Stimulated activated CD8-positive, alpha-beta memory T cell treated with anti-CD3 and anti-CD28 coated beads, Interleukin-15, amount 100 ng/mL, for 24 hours (primary cell): ENCODE measurements around the gene PEX6.
"Not testable (repeated sequence)": the region's sequence is repeated elsewhere in the genome, so short reads cannot be mapped to it uniquely, and the experiment has no call there.

Experiments
- DNase-seq: peaks from one replicate; pipeline ENCODE4 v3.0.0-alpha.2; 2020; ENCODE audit warnings: low read depth

Gene PEX6

DNA sequence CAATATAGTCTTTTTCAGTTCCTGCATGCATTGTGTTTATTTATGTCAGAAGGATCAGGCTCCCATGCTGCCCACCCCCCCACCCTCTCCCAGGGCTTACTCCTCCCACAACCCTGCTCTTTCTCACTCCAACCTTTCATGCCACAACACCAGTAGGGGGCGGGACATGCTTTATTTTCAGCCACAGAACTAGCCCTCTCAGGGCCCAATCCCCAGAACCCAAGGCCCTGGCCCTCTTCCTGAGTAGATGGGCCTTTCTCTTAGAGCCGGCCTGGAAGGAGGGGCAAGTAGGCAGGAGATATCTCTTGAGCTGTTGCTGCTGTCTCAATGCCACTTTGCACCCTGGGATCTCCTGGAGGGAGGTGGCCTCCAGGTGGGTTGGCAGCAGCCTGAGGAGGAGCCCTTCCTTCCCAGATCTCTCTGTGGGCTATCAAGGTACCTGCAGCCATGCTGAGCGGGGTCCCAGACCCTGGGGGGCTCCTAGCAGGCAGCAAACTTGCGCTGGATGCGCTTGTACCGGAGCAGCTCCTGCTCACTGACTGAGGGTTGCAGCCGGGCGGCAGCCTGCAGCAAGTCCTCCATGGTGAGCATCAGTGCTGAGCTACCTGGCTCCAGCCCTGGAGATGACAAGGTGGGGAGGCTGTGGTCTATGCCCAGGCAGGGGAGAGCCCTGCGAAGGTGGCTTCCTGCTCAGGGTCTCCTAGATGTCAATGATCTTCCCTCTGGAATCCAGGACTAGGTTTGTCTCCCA is 15.0 kb downstream of the PEX6 start:
- no peak for DNase-seq

GRCh38 chr6:42963179-42963854 is 15.7 kb downstream of the PEX6 start:
- DNase-seq, result no peak

DNA sequence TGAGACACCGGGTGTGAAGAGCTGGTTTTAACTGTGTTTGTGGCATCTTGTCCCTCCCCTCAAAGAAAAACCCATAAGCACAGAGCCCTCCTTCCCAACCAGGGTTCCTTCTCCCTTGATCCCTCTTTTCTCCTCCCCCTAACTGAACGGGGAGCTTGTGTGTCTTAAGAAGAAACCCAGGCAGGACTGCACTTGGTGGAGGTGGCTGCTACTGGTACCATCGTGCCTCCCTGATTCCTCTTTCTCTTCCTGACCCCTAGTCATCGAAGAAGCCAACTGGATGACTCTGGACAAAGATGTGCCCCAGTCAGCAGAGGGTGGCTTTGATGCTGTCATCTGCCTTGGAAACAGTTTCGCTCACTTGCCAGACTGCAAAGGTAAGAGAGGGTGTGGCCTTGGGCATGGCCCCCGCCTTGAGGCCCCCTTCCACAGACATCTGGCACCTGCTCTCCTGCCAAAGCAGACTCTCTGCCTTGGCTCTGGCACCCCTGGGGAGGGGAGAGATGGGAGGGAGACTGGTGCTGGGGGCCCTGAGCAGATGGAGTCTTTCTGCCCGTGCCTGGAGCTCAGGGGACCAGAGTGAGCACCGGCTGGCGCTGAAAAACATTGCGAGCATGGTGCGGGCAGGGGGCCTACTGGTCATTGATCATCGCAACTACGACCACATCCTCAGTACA is 16.3 kb downstream of the PEX6 start:
- no peak for DNase-seq

DNA sequence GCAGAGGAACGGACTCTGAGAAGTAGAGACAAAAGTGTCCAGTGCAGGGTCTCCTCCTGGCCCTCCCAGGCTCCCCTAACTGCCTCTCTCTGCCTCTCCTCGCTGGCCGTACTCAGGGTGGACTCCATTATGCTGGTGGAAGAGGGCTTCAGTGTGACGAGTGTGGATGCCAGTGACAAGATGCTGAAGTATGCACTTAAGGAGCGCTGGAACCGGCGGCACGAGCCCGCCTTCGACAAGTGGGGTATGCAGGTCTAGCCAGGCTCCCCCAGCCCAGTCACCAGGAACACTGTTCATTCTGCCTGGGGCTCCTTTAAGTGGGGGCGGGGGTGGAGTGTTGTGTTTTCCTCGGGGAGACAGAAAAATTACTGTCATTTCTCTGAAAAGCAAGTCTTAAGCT is 16.9 kb downstream of the PEX6 start:
- DNase-seq, result no peak

DNA sequence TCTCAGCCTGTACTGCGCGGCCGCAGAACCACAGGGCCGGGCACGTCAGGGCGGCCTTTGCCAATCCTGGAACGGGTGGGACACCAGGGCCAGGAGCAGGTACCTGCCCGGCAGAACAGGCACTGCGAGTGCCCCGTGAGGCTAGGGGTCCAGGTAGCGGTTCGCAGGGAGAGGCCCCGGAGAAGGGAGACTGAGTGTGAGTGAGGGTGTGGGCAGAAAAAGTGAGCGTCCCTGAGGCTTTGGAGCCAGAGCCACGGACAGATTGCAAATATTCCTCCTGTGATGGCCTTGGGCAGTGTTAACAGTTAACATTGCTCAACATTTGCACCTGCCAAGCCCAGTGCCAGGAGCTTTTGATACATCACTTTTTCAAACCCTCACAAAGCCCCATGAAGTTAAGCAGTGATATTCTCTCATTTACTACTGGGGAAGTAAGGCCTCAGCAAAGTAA is 17.9 kb downstream of the PEX6 start:
- no peak for DNase-seq

DNA sequence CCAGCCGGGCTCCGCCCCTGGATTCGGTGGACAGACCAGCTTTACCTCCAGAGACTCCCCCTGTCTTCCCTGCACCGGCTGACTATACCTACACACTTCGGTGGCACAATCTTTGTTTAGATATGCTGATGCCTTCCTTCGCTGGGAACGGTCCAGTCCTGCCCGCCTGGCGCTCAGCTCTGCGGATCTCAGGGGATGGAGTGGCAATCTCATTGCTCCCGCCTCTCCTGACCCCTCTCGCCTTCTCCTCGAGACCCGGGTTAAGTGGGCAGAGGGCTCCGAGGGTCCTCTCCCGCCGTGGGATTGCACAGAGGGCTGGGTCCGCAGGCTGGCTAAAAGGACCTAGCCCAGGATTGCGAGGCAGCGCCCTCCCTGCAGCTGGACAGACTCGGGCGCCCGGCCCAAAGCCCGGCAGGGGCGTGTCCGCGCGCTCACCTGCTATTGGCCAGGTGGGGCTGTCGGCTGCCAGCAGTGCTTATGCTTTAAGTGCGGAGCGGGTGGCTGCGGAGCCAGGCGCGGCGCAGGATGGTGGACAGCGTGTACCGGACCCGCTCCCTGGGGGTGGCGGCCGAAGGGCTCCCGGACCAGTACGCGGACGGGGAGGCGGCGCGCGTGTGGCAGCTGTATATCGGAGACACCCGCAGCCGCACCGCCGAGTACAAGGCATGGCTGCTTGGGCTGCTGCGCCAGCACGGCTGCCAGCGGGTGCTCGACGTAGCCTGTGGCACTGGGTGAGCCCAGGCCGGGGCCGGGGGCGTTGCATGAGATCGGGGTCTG is 18.6 kb downstream of the PEX6 start, which contains the start of gene GNMT:
GNMT (plus strand) TSS at position 512 of the 777 bp plus-strand sequence; CDS start at position 526, 14 bp downstream.
- DNase-seq, result no peak

DNA sequence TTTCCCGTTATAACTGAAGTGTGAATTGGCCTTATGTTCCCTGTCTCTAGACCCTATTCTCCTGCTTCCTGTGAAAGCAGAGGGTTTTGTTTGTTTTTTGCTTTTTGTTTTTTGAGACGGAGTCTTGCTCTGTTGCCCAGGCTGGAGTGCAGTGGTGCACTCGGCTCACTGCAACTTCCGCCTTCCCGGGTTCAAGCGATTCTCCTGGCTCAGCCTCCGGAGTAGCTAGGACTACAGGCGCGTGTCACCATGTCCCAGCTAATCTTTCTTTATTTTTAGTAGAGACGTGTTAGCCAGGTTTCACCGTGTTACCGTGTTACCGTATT is 19.1 kb downstream of the PEX6 start:
- DNase-seq, result no peak

DNA sequence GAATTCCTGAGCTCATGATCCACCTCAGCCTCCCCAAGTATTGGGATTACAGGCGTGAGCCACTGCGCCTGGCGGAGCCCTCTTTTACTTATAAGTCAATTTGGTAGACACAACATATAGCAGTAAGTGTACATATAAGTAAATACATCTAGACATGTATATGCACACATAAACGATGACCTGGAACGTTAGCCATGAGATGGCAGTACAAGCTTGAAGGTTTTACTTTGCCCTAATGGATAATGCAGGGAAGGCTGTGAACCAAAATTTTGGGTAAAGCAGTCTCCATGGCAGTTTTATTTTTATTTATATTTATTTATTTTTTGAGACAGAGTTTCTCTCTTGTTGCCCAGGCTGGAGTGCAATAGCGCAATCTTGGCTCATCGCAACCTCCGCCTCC is 20.9 kb downstream of the PEX6 start:
- DNase-seq, result no peak

DNA sequence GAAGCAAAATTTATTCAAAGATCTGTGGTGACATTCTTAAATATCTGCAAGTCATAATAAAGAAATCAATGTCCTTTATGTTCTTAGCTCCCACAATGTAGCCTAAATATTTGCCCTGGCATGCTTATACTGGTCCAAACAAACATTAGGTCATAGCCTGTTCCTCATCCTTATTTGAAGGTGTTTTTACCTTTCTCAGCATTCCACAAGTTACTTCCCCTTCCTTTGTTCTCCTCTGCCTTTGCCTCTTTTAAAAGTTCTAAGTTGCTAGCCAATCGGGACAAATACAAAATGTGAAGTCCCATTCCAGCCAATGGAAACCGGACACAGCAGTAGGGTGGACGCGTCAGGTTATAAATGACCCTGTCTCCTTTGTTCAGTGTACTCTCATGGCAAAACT is 24.6 kb downstream of the PEX6 start:
- DNase-seq, result not testable (repeated sequence)

- DNase-seq, result no peak
Observed at GRCh38 chr6:42952389-42952788, 26.6 kb downstream of the PEX6 start.

GRCh38 chr6:42947950-42948349 is 31.0 kb downstream of the PEX6 start:
- no peak for DNase-seq

DNA sequence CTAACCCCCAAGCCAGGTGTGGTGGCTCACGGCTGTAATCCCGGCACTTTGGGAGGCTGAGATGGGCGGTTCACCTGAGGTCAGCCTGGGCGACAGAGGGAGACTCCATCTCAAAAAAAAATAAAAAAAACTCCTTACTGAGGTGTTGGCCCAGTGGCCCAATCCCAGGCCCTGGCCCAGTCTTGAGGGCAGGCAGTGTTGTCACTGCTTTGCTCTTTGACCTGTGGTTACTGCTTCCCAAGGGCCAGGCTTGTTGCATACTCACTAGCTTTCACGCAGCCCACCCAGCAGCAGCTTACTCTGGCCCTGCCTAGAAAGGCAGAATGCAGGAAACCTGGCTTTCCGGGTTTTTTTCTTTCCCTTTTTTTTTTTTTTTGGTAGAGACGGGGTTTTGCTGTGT is 36.5 kb downstream of the PEX6 start:
- no peak for DNase-seq

DNA sequence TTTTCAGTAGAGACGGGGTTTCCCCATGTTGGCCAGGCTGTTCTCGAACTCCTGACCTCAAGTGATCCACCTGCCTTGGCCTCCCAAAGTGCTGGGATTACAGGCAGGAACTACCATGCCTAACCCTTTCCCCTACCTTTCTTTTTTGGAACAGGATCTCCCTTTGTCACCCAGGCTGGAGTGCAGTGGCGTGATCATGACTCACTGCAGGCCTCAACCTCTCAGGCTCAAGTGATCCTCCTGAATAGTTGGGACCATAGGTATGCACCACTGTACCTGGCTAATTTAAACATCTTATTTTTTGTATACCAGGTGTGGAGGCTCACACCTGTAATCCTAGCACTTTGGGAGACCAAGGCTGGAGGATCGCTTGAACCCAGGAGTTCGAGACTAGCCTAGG is 37.6 kb downstream of the PEX6 start:
- DNase-seq, result not testable (repeated sequence)

GRCh38 chr6:42940493-42941045 is 38.4 kb downstream of the PEX6 start:
- DNase-seq, result no peak

GRCh38 chr6:42939810-42940167 is 39.2 kb downstream of the PEX6 start:
- DNase-seq, result no peak

DNA sequence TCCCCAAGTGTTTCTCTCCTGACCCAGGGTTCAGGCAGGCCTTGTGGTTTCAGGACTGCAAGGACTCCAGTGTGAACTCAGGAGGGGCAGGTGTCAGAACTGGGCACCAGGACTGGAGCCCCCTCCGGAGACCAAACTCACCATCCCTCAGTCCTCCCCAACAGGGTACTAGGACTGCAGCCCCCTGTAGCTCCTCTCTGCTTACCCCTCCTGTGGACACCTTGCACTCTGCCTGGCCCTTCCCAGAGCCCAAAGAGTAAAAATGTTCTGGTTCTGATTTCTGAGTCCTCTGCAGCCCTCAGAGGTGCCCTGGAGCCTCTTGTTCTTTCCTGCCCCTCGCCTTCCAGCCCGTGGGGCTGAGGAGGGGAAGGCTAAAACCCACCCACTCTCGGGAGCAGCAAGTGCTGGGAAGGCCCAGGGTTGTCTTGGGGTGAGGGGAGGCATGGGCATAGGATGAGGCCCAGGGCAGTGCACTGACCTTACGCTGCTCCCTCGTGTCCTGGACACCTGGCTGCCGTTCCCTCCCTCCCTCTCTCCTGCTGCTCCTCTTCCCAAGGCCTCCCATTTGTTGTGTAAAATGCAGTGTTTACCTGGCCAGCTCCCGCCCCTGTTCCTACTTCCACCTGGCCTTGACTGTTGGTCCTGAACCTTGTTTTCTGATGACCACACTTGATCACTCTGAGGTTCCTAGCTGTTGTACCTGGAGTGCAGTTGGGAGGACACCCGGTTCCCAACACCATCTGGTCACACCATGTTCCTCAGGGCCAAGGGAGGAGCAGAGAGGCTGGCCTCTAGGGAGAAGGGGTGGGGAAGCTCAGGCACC is 39.8 kb downstream of the PEX6 start:
- no peak for DNase-seq

DNA sequence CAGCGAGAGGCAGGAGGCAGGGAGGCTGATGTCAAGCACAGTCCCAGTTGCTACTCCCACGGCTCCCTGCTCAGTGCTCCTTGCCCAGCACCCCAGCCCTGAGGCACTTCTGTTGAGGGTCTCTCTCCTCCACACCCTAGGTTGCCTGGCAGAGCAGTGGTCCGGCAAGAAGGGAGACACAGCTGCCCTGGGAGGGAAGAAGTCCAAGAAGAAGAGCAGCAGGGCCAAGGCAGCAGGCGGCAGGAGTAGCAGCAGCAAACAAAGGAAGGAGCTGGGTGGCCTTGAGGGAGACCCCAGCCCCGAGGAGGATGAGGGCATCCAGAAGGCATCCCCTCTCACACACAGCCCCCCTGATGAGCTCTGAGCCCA is 40.6 kb downstream of the PEX6 start:
- DNase-seq, result no peak

GRCh38 chr6:42937548-42938427 is 41.2 kb downstream of the PEX6 start:
- no peak for DNase-seq

DNA sequence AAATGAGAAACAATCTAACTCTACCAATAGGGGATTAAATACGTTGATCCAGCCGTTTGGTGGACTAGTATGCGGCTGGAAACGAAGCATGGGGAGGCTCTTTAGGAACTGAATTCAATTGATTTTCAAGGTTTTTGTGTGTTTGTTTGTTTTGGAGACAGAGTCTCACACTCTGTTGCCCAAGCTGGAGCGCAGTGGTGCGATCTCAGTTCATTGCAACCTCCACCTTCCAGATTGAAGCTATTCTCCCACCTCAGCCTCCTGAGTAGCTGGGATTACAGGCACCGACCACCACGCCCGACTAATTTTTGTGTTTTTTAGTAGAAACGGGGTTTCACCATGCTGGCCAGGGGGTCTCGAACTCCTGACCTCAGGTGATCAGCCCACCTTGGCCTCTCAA is 42.6 kb downstream of the PEX6 start:
- no peak for DNase-seq

GRCh38 chr6:42935322-42935721 is 43.7 kb downstream of the PEX6 start:
- DNase-seq, result no peak
